Lower leg skin (tissue), 4 donors: Measurements from ENCODE around the gene TLCD4. TPM values are rescaled to one million over a fixed set of nuclear protein-coding genes. Genes with fewer than 3 reads are reported as not detected.

ENCODE experiments used
- DNase-seq, 2 donors: peaks; one replicate each; pipeline ENCODE4 v3.0.0-alpha.2; 2019; ENCODE audit warnings: low spot score in 2 of 2
- H3K4me3 ChIP-seq: fragments of 200-600 bp; sonication (generic); 2 replicates; pipeline ENCODE4 v1.5.1; 2017; ENCODE audit warnings: mild to moderate bottlenecking, low read depth; ENCODE audit not compliant: poor library complexity, severe bottlenecking
- POLR2A ChIP-seq, 2 donors: fragments of 450-650 bp; IDR thresholded peaks; one replicate each; pipeline ENCODE4 v1.6.1; 2016 to 2017; ENCODE audit warnings: antibody characterized with exemption in 2 of 2, mild to moderate bottlenecking in 1 of 2, moderate library complexity in 1 of 2
- WGBS, 2 donors: methylation state at CpG; one replicate each; pipeline ENCODE4 v1.1.5; 2018; 5-methylcytosine and 5-hydroxymethylcytosine counted together
- intact Hi-C: fragments of 100-400 bp; cut with DNase I; formaldehyde crosslinking; loops from one replicate; pipeline ENCODE4 v1.15.0; 2023; ENCODE audit warnings: low total_unique reads
- total RNA-seq, 4 donors: library from RNA; depleted of rRNA; stranded (reverse); fragments of >200 nt; gene quantifications; one replicate each; pipeline ENCODE4 v1.1.0, GENCODE V29; 2016
- TF ChIP-seq, protein P1 (sequence below), 3 donors: fragments of 450-650 bp; IDR thresholded peaks; one replicate each; pipeline ENCODE4 v1.5.1; 2016; ENCODE audit warnings: antibody characterized with exemption in 3 of 3, mild to moderate bottlenecking in 3 of 3, moderate library complexity in 2 of 3

TLCD4 gene
- total RNA-seq, 4 donors from 2014 or later: 2.9 to 9.0 (median 4.9) TPM

DNA sequence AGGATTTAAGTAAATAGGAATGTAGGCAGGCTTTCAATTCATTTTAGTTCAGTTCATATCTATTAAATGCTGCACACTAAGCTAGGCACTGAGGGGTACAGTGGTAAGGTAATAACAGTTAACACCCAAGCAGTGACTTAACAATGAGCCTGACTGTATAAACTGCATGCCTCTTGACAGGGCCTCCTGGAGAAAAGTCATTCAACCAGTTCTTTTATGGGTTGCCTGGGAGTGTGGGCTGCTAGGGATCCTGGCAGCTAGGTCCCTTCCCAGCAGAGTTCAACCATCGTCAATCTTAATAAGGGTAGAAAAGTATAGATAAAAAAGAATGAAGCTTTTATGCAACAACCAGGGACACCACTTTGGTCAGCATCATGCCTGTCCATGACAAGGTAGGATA lies 36.3 kb upstream of the TLCD4 start:
- no peak for DNase-seq
- WGBS, 2 donors: 57 to 61% methylated on average over 1 of the region's 1 CpG
- no peak for TF ChIP-seq POLR2A (IDR thresholded peaks at IDR 0.05)
- TF ChIP-seq, protein P1, sequence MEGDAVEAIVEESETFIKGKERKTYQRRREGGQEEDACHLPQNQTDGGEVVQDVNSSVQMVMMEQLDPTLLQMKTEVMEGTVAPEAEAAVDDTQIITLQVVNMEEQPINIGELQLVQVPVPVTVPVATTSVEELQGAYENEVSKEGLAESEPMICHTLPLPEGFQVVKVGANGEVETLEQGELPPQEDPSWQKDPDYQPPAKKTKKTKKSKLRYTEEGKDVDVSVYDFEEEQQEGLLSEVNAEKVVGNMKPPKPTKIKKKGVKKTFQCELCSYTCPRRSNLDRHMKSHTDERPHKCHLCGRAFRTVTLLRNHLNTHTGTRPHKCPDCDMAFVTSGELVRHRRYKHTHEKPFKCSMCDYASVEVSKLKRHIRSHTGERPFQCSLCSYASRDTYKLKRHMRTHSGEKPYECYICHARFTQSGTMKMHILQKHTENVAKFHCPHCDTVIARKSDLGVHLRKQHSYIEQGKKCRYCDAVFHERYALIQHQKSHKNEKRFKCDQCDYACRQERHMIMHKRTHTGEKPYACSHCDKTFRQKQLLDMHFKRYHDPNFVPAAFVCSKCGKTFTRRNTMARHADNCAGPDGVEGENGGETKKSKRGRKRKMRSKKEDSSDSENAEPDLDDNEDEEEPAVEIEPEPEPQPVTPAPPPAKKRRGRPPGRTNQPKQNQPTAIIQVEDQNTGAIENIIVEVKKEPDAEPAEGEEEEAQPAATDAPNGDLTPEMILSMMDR (IDR thresholded peaks at IDR 0.05): no peak
- no peak overlapping the region for H3K4me3 ChIP-seq
- intact Hi-C loops: no loop called here

DNA sequence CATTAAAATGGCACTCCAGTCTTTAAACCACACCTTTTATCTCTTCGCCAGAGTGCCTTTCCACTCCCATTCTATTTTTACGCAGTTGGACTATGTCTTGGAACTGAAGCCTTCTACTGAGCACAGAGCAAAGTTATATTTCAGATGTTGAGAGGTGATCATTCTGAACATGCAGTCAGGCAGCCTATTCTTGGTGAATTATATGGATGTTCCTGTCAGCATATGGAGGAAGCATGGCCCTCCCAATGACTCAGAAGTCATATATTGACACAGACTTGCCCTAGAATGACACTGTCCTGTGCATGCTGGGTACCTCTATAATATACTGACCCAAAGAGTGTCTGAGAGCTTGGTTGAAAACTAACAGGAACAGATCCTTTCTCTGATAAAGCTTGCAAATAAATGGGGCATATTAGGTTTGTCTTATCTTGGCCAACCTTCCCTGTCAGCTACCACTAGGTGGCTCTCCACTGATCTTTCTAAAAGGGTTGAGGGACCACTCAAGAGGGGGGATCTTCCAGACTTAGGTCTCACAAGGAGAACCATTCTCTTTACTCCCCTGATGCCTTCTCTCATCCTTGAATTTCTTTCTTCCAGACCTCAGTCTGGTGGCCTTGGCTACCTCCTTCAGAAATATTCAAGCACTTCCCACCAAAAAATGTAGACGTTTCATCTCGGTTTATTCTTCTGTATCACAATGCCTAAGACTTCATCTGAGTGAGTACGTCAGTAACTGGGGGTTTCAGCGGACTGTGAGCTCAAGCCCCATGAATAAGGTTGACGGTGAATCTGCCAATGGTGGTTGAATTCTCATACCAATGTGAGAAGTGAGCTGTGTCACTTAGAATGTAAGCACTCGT lies 32.6 kb upstream of the TLCD4 start:
- H3K4me3 ChIP-seq: no peak overlapping the region
- DNase-seq: no peak
- TF ChIP-seq POLR2A (IDR thresholded peaks at IDR 0.05): no peak
- TF ChIP-seq, protein P1 (IDR thresholded peaks at IDR 0.05): no peak
- WGBS, 2 donors: 71 to 78% methylated on average over 8 of the region's 8 CpGs
- intact Hi-C loops: no loop called here

DNA sequence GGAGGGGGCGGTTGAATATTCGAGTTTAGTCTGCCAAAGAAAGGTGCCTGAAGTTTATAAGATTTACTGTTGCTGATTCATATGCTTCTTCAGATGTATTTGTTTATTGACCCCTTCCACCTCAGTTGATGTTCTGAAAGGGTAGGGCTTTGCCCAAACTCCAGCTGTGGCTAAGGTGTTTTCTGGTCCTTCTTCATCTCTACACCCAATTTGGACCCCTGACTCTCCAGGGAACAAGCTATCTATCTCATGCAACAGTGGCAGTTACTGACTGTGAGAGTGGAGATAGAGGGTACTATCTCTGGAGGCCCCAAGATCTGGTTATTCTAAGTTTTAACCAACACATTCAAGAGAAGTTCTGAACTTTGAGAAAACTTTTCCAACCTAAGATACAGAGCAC lies 31.8 kb upstream of the TLCD4 start:
- no peak overlapping the region for H3K4me3 ChIP-seq
- DNase-seq: no peak
- TF ChIP-seq POLR2A (IDR thresholded peaks at IDR 0.05): no peak
- TF ChIP-seq, protein P1 (IDR thresholded peaks at IDR 0.05): no peak
- WGBS, 2 donors: 66 to 80% methylated on average over 2 of the region's 2 CpGs
- intact Hi-C loops: no loop called here

DNA sequence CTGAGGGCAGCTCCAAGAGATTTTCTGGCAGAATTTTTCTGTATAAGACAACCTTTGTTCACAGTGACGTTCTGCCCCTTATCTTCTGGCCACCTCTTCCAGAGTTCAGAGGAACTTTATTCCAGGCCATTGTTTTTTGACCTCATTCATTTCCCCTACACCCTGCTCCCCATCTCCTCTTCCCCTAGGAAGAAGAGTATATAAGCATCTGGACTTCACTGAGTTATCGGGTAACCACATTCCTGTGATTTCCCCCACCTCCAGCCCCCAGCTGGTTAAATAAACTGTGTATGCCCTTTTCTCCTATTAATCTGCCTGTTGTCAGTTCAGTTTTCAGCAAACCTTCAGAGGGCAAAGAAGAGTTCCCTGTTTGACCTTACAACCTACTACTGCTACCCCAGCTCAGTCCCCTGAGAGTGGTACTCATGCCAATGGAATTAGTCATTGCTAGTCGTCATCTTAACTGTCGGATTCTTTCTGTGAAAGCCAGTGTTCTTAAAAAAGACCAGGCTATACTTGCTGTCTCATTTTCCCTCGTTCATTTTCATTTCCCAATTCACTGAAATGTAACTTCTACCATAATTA lies 30.1 kb upstream of the TLCD4 start:
- no peak for TF ChIP-seq POLR2A (IDR thresholded peaks at IDR 0.05)
- TF ChIP-seq, protein P1 (IDR thresholded peaks at IDR 0.05): no peak
- peak in 1 of 2 donors; percentile 27 for DNase-seq
- intact Hi-C loops: no loop called here
- H3K4me3 ChIP-seq: no peak overlapping the region
- WGBS, 2 donors: 28 to 32% methylated on average over 5 of the region's 5 CpGs

DNA sequence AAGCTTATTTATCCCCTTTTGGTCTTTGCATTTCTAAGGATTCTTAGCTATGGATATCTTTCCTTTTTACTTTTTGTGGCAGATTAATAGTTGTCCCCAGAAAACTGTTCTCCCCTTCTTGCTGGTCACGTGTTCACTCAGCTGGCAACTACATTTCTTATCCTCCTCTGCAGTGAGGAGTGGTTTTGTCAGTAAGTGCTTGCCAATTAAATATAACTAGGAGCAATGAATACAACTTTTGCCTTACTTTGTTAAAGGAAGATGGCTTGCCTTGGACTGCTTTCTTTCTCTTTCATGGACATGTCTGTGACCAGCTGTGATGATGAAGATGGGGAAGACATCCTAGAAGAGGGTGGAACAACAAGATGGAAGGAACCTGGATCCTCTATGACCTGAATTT lies 28.9 kb upstream of the TLCD4 start:
- WGBS, 2 donors: 65 to 76% methylated on average over 1 of the region's 1 CpG
- H3K4me3 ChIP-seq: no peak overlapping the region
- TF ChIP-seq, protein P1 (IDR thresholded peaks at IDR 0.05): no peak
- no peak for TF ChIP-seq POLR2A (IDR thresholded peaks at IDR 0.05)
- intact Hi-C loops: no loop called here
- no peak for DNase-seq
